Measurements from ENCODE around the gene FAM156A.
"Not testable (repeated sequence)": the region's sequence is repeated elsewhere in the genome, so short reads cannot be mapped to it uniquely, and the experiment has no call there.

GRCh38 chrX:52948265-52948664 lies 10.1 kb downstream of the FAM156A start:
- not testable (repeated sequence) for TF ChIP-seq TOX (CRISPR knock-in tag; IDR thresholded peaks at IDR 0.05; ENCODE audit: borderline replicate concordance); GLIS3 (CRISPR knock-in tag; IDR thresholded peaks at IDR 0.05); ESRRG (CRISPR knock-in tag; IDR thresholded peaks at IDR 0.05); OSR1 (CRISPR knock-in tag; IDR thresholded peaks at IDR 0.05); ZNF8 (CRISPR knock-in tag; IDR thresholded peaks at IDR 0.05); RARB (CRISPR knock-in tag; IDR thresholded peaks at IDR 0.05); ZC3H10 (CRISPR knock-in tag; IDR thresholded peaks at IDR 0.05); ARNTL (CRISPR knock-in tag; IDR thresholded peaks at IDR 0.05; ENCODE audit: borderline replicate concordance, low read depth); PPARA (CRISPR knock-in tag; IDR thresholded peaks at IDR 0.05; ENCODE audit: borderline replicate concordance); ZNF70 (CRISPR knock-in tag; IDR thresholded peaks at IDR 0.05)
- TF ChIP-seq, protein P1, sequence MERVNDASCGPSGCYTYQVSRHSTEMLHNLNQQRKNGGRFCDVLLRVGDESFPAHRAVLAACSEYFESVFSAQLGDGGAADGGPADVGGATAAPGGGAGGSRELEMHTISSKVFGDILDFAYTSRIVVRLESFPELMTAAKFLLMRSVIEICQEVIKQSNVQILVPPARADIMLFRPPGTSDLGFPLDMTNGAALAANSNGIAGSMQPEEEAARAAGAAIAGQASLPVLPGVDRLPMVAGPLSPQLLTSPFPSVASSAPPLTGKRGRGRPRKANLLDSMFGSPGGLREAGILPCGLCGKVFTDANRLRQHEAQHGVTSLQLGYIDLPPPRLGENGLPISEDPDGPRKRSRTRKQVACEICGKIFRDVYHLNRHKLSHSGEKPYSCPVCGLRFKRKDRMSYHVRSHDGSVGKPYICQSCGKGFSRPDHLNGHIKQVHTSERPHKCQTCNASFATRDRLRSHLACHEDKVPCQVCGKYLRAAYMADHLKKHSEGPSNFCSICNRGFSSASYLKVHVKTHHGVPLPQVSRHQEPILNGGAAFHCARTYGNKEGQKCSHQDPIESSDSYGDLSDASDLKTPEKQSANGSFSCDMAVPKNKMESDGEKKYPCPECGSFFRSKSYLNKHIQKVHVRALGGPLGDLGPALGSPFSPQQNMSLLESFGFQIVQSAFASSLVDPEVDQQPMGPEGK (CRISPR knock-in tag; IDR thresholded peaks at IDR 0.05; ENCODE audit: borderline replicate concordance): not testable (repeated sequence)

All from SK-N-SH treated with all-trans-retinoic acid at 6 μM for 48 hours (cell line).